ENCODE measurements around the gene PP2D1.

- TF ChIP-seq, protein P1, sequence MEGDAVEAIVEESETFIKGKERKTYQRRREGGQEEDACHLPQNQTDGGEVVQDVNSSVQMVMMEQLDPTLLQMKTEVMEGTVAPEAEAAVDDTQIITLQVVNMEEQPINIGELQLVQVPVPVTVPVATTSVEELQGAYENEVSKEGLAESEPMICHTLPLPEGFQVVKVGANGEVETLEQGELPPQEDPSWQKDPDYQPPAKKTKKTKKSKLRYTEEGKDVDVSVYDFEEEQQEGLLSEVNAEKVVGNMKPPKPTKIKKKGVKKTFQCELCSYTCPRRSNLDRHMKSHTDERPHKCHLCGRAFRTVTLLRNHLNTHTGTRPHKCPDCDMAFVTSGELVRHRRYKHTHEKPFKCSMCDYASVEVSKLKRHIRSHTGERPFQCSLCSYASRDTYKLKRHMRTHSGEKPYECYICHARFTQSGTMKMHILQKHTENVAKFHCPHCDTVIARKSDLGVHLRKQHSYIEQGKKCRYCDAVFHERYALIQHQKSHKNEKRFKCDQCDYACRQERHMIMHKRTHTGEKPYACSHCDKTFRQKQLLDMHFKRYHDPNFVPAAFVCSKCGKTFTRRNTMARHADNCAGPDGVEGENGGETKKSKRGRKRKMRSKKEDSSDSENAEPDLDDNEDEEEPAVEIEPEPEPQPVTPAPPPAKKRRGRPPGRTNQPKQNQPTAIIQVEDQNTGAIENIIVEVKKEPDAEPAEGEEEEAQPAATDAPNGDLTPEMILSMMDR (IDR thresholded peaks at IDR 0.05; ENCODE audit: low read depth, low read length), result no peak
- TF ChIP-seq EZH2phosphoT487 (IDR thresholded peaks at IDR 0.05; ENCODE audit: low read depth), result no peak
Measured at GRCh38 chr3:19948226-19948591, 63.9 kb downstream of the PP2D1 start.
